HG02610 (cell line): ENCODE results near the gene CYFIP2.
"Not testable (repeated sequence)": the region's sequence is repeated elsewhere in the genome, so short reads cannot be mapped to it uniquely, and the experiment has no call there.

Source experiments
- ATAC-seq: cut with Tn5 transposase; IDR thresholded peaks from one replicate; pipeline ENCODE4 v1.9.1; 2021; ENCODE audit warnings: mild to moderate bottlenecking, moderate library complexity; ENCODE audit not compliant: unreplicated experiment

Gene CYFIP2

GRCh38 chr5:157384971-157385709, 119.2 kb downstream of the CYFIP2 start:
- no peak for ATAC-seq

GRCh38 chr5:157387041-157387563, 121.2 kb downstream of the CYFIP2 start:
- ATAC-seq = no peak

GRCh38 chr5:157387683-157388093, 121.8 kb downstream of the CYFIP2 start:
- ATAC-seq = no peak

GRCh38 chr5:157388111-157388710, 122.3 kb downstream of the CYFIP2 start:
- no peak for ATAC-seq

GRCh38 chr5:157389103-157389502, 123.2 kb downstream of the CYFIP2 start:
- ATAC-seq = no peak

GRCh38 chr5:157390133-157390532, 124.2 kb downstream of the CYFIP2 start:
- no peak for ATAC-seq

- no peak for ATAC-seq
Observed at GRCh38 chr5:157390551-157391297, 124.8 kb downstream of the CYFIP2 start.

- ATAC-seq = no peak
Observed at GRCh38 chr5:157398305-157398704, 132.4 kb downstream of the CYFIP2 start.

- ATAC-seq = no peak
Observed at GRCh38 chr5:157400741-157401495, 135.0 kb downstream of the CYFIP2 start.

- ATAC-seq = no peak
Observed at GRCh38 chr5:157415838-157416237, 149.9 kb downstream of the CYFIP2 start.

- ATAC-seq = not testable (repeated sequence)
Observed at GRCh38 chr5:157419521-157419920, 153.6 kb downstream of the CYFIP2 start.

- ATAC-seq = not testable (repeated sequence)
Observed at GRCh38 chr5:157429920-157430319, 164.0 kb downstream of the CYFIP2 start.

- peak; percentile 78 for ATAC-seq
Observed at GRCh38 chr5:157431544-157432200, 165.7 kb downstream of the CYFIP2 start.

GRCh38 chr5:157434096-157434495, 168.2 kb downstream of the CYFIP2 start:
- ATAC-seq = no peak

GRCh38 chr5:157443041-157443549, 177.2 kb downstream of the CYFIP2 start:
- ATAC-seq = no peak

GRCh38 chr5:157444224-157444623, 178.3 kb downstream of the CYFIP2 start:
- no peak for ATAC-seq
